SK-MEL-5 (cell line): ENCODE measurements around the gene HRH1. TPM values are rescaled to one million over a fixed set of nuclear protein-coding genes. Genes with fewer than 3 reads are reported as not detected.
"Not testable (repeated sequence)": the region's sequence is repeated elsewhere in the genome, so short reads cannot be mapped to it uniquely, and the experiment has no call there.

Experiments used
- DNase-seq: peaks from one replicate; pipeline ENCODE4 v3.0.0-alpha.2; 2016; ENCODE audit warnings: low read depth, low spot score
- in situ Hi-C: cut with HindIII; loops from 2 replicates; pipeline ENCODE4 v1.10.0; 2016; ENCODE audit warnings: low sequenced_read_pairs, high pct_unique_total_duplicates, low pct_unique_long_range_greater_than_20kb
- total RNA-seq: library from RNA; depleted of rRNA; stranded (reverse); fragments of >200 nt; shearing (Covaris generic); gene quantifications from 2 replicates; pipeline ENCODE4 v1.2.3, GENCODE V29; 2014

Gene HRH1
- total RNA-seq, 1 experiment from 2014 or later, result not detected

DNA sequence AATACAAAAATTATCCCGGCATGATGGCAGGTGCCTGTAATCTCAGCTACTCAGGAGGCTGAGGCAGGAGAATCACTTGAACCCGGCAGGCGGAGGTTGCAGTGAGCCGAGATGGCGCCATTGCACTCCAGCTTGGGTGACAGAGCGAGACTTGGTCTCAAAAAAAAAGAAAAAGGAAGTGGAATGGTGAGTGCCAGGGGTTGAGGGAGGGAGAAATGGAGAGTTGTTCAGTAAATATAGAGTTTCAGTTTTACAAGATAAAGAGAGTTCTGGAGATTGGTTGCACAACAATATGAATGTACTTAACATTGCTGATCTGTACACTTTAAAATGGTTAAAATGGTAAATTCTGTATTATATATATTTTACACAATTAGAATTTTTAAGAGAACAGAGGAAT, 63.1 kb downstream of the HRH1 start:
- in situ Hi-C loops, DNase-seq: not testable (repeated sequence)

DNA sequence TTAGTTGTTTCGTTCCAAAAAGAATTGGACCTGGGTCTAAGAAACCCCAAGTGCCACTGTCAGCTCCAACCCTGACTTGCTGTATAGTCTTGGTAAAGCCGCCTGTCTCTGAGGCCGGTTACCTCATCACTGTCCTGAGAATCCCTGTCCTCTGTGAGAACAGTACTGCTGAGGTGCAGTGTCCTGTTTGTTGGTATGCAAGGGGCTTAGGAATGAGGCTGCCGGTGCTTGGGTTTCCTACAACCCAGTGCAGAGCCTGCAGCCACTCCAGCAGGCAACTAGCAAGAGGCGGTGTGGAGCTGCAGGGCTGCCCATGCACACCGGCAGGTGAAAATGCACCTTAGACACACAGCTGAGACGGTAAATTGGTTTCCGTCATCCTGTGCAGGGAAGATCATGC, 65.9 kb downstream of the HRH1 start:
- in situ Hi-C loops, result no loop called here
- no peak for DNase-seq

DNA sequence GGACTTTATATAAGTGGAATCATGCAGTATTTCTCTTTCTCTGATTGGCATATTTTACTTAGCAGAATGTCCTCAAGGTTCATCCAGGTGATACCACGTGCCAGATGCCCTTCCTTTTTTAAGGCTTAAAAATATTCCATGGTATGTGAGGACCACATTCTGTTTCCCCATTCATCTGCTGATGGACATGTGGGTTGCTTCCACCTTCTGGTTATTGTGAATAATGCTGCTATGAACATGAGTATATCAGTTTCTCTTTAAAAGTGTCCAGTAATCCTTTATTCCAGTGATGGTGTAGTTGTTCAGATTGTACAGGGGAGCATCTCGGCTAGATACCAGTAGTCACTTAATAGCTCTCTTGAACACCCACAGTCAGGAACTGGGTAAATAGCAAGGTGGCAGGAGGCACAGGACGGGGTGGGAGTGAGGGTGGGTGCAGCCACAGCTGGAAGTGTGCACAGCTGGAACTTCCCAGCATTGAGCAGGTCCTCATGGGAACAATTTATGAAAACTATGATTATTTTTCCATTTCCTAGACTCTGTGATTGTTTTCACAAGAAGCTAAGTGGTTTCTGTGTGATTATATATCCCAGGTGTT, 67.6 kb downstream of the HRH1 start:
- DNase-seq, result peak; percentile 9
- in situ Hi-C loops, result no loop called here

GRCh38 chr3:11224010-11224409, 69.7 kb downstream of the HRH1 start:
- DNase-seq, result no peak
- in situ Hi-C loops, result no loop called here

- in situ Hi-C loops, result no loop called here
- DNase-seq, result no peak
Observed at GRCh38 chr3:11224870-11225229, 70.6 kb downstream of the HRH1 start.

- in situ Hi-C loops, result no loop called here
- no peak for DNase-seq
Observed at GRCh38 chr3:11226042-11226370, 71.7 kb downstream of the HRH1 start.

DNA sequence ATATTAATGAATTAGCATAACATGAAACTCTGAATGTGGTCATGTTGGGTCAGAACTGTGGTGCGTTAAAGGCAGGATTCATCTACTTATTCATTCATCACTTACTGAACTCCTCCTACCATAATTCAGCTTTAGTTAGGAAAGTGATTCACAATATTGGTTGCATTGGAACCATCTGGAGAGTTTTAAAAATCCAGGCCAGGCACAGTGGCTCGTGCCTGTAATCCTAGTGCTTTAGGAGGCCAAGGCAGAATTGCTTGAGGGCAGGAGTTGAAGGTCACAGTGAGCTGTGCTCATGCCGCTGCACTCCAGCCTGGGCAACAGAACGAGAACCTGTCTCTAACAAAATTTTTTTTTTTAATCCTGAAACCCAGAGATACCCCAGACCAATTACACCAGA, 73.7 kb downstream of the HRH1 start:
- no peak for DNase-seq
- in situ Hi-C loops, result no loop called here

DNA sequence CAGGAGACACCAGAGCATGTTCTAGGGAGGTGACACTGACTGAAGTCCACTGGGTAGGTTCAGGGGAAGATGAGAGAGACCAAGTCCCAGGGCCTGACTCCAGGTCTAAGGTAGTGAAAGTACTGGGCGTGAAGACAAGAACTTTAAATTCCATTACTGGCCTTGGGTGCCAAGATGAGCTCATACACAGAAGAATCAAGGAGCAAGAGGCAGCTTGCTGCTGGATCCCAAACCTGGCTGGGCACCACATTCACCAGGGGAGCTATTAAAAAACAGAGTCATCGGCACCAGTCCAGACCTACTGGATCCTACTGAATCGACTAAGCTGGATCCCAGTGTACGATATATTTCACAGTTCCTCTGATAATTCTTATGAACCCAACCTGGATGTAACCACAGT, 75.8 kb downstream of the HRH1 start:
- DNase-seq, result no peak
- in situ Hi-C loops, result no loop called here

DNA sequence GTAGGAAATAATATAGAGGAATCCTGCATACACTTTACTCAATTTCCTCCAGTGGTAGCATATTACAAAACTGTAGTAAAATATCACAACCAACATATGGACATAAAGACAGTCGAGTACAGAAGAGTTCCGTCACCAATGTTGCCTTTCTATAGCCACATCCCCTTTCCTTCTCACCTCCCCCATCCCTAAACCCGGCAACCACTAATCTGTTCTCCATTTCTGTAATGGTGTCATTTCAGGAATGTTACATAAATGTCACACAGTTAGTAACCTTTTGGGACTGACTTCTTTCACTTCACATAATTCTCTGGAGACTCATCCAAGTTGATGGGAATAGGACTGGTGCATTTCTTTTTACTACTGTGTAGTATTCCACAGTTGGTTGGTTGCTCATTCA, 76.5 kb downstream of the HRH1 start:
- in situ Hi-C loops, result no loop called here

DNA sequence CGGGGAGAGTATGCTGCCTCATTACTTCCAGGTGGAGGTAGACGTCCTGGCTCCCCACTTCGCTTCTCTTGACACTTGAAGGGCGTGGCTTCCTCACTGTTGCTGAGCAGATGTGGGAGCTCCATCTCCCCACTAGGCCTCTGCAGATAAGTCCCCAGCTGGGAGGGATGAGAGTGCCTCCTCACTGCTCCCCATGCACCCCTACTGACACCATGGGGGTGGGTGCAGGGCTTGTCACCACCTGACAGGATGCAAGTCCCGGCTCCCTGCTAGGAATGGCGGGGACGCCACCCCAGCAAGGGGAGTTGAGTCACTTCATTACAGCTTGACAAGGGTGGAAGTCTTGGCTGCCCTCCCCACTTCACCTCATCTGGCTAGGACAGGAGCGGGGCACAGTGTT, 81.1 kb downstream of the HRH1 start:
- DNase-seq, result no peak
- in situ Hi-C loops, result no loop called here

More for the DNA sequence above, 76.5 kb downstream of the HRH1 start:
- DNase-seq, result no peak

- DNase-seq, result peak; percentile 58
- in situ Hi-C loops, result no loop called here
Observed at GRCh38 chr3:11236588-11237461, 82.5 kb downstream of the HRH1 start.

- in situ Hi-C loops, result no loop called here
- DNase-seq, result no peak
Observed at GRCh38 chr3:11238060-11238459, 83.8 kb downstream of the HRH1 start.

DNA sequence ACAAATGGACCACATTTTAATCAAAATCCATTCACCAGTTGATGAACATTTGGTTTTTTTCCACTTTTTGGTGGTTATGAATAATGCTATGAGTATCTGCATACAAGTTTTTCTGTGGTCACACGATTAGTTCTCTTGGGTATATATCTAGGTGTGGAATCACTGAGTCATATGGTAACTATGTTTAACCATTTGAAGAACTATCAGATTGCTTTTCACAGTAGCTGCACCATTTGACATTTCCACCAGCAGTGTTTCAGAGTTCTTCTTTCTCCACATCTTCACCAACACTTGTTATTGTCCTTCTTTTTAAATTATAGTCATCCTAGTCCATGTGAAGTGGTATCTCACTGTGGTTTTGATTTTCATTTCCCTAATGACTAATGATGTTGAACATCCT, 84.6 kb downstream of the HRH1 start:
- in situ Hi-C loops, result no loop called here
- DNase-seq, result no peak

- in situ Hi-C loops, result no loop called here
- DNase-seq, result no peak
Observed at GRCh38 chr3:11239796-11240195, 85.5 kb downstream of the HRH1 start.

DNA sequence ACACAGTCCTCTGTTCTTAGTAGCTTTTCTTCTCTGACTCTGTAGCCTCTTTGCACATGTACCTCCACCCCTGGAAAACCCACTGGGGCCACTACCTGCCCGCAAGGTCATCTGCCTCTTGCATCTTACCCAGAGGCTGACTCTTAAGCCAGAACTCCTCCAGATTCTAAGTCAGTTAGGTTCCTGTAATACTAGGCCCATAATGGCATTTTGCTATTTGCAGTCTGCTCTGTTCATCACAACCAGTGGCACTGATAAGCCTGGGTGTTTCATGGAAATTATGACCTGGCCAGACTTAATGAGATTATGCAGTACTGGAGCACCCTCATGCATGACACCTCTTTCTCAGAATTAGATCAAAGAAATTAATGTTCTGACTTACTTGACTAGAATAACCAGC, 86.2 kb downstream of the HRH1 start:
- DNase-seq, result no peak
- in situ Hi-C loops, result no loop called here

- DNase-seq, result peak; percentile 30
- in situ Hi-C loops, result no loop called here
Observed at GRCh38 chr3:11244121-11244677, 89.9 kb downstream of the HRH1 start.

DNA sequence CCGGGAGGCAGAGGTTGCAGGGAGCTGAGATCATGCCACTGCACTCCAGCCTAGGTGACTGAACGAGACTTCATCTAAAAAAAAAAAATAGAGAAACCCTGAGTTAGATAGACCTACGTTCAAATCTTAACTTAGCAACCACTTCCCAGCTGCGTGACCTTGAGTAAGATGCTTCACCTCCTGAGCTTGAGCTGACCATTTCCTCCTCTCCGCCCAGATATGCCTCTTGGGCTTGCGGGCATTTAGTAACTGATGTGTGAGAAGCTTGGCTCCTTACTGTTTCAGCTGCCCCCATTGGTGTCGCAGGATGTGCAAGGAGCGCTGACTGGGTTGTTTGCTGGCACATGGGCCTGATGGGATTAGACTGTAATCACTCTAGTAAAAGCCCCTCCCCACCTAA, 91.0 kb downstream of the HRH1 start:
- in situ Hi-C loops, result no loop called here
- DNase-seq, result no peak

DNA sequence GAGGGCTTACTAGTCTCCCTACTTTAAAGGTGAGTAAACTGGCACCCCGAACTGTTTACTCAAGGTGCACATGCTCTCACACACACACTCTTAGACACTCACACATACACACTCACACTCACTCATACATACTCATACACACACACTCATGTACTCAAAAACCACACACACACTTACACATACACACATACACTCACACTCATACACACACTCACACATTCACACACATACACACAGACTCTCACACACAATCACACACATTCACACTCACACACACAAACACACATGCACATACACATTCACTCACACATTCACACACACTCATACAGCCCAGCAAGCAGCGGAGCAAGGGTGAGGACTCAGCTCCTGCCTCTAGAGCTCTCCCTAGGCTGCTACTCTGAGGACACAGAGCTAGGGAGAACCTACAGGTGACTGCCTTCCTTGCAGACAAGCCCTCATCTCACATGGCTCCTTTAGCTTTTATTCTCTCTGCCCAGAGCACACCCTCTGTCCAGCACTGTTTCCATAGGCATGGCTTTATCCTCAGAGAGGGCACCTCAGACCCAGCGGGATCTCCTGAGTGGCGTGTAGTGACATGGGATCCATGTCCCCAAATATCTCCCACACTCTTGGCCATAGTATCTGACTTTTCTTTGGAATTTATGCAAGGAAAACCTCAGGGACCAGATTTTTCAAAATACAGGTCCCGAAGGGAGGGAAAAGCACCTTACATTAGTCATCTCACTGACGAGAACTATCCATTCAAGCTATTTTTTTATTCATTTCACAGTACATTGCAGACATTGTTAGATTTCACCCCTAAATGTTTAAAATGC, 91.8 kb downstream of the HRH1 start:
- in situ Hi-C loops, result no loop called here
- no peak for DNase-seq
